Liver (tissue), 9 donors: ENCODE data around the gene HHIPL1. TPM values are rescaled to one million over a fixed set of nuclear protein-coding genes. Genes with fewer than 3 reads are reported as not detected.

ENCODE experiments used
- DNase-seq: peaks from one replicate; pipeline ENCODE4 v3.0.0-alpha.2; 2017; ENCODE audit warnings: low spot score
- H3K27ac ChIP-seq, 2 donors: one replicate each; pipeline ENCODE4 v1.7.0; 2013; ENCODE audit warnings: inconsistent platforms in 2 of 2, low read length in 2 of 2, control low read depth in 1 of 2, low read depth in 1 of 2, mild to moderate bottlenecking in 1 of 2
- H3K27me3 ChIP-seq, 4 donors: one replicate each; pipeline versions ENCODE4 v1.6.1 to v1.7.0; 2013; ENCODE audit warnings: low read length in 3 of 4, inconsistent platforms in 1 of 4, mild to moderate bottlenecking in 1 of 4, moderate library complexity in 1 of 4; ENCODE audit not compliant: control insufficient read depth in 4 of 4, insufficient read depth in 4 of 4
- H3K36me3 ChIP-seq, 4 donors: one replicate each; pipeline versions ENCODE4 v1.6.1 to v1.7.0; 2013; ENCODE audit warnings: low read length in 3 of 4, mild to moderate bottlenecking in 3 of 4, low read depth in 1 of 4, moderate library complexity in 1 of 4; ENCODE audit not compliant: control insufficient read depth in 4 of 4, insufficient read depth in 3 of 4
- H3K4me1 ChIP-seq, 4 donors: one replicate each; pipeline versions ENCODE4 v1.6.1 to v1.7.0; 2013; ENCODE audit warnings: low read length in 3 of 4, mild to moderate bottlenecking in 3 of 4, moderate library complexity in 1 of 4; ENCODE audit not compliant: control insufficient read depth in 4 of 4, insufficient read depth in 4 of 4
- H3K4me3 ChIP-seq, 3 donors: one replicate each; pipeline versions ENCODE4 v1.6.1 to v1.7.0; 2013; ENCODE audit warnings: low read length in 3 of 3, control low read depth in 1 of 3, low read depth in 1 of 3, mild to moderate bottlenecking in 1 of 3
- H3K9ac ChIP-seq, 2 donors: one replicate each; pipeline ENCODE4 v1.7.0; 2013; ENCODE audit warnings: low read length in 2 of 2, mild to moderate bottlenecking in 2 of 2, moderate library complexity in 2 of 2, control low read depth in 1 of 2, low read depth in 1 of 2
- H3K9me3 ChIP-seq, 4 donors: one replicate each; pipeline versions ENCODE4 v1.6.1 to v1.7.0; 2013; ENCODE audit warnings: low read length in 3 of 4; ENCODE audit not compliant: control insufficient read depth in 4 of 4
- ATF3 ChIP-seq: IDR thresholded peaks from 2 replicates; pipeline ENCODE4 v1.6.1; 2016; ENCODE audit warnings: antibody characterized with exemption
- CTCF ChIP-seq: fragments of 150-350 bp; IDR thresholded peaks from 2 replicates; pipeline ENCODE4 v1.5.1; 2017; ENCODE audit warnings: improper control_type of control experiment, low read depth, low read length; ENCODE audit not compliant: missing input control
- FOXA2 ChIP-seq: IDR thresholded peaks from 2 replicates; pipeline ENCODE4 v1.6.1; 2016; ENCODE audit warnings: antibody characterized with exemption
- GABPA ChIP-seq, 2 donors: IDR thresholded peaks in 1 of 2; conservative IDR thresholded peaks in 1 of 2; 2 replicates each; pipeline ENCODE4 v1.6.1; 2016; ENCODE audit warnings: antibody characterized with exemption in 2 of 2, mild to moderate bottlenecking in 1 of 2, moderate library complexity in 1 of 2
- HNF4A ChIP-seq, 2 donors: conservative IDR thresholded peaks; 2 replicates each; pipeline ENCODE4 v1.6.1; 2016; ENCODE audit warnings: antibody characterized with exemption in 2 of 2, mild to moderate bottlenecking in 2 of 2
- HNF4G ChIP-seq: IDR thresholded peaks from 2 replicates; pipeline ENCODE4 v1.6.1; 2016; ENCODE audit warnings: antibody characterized with exemption
- NR2F2 ChIP-seq: IDR thresholded peaks from 2 replicates; pipeline ENCODE4 v1.6.1; 2016; ENCODE audit warnings: antibody characterized with exemption
- REST ChIP-seq: IDR thresholded peaks from 2 replicates; pipeline ENCODE4 v1.6.1; 2016; ENCODE audit warnings: antibody characterized with exemption, mild to moderate bottlenecking
- SP1 ChIP-seq: IDR thresholded peaks from 2 replicates; pipeline ENCODE4 v1.6.1; 2018; ENCODE audit warnings: antibody characterized with exemption, mild to moderate bottlenecking
- YY1 ChIP-seq: IDR thresholded peaks from 2 replicates; pipeline ENCODE4 v1.6.1; 2016; ENCODE audit warnings: antibody characterized with exemption, mild to moderate bottlenecking
- ZBTB33 ChIP-seq: IDR thresholded peaks from 2 replicates; pipeline ENCODE4 v1.6.1; 2016; ENCODE audit warnings: antibody characterized with exemption
- WGBS: extraction: QIAGEN DNeasy Blood & Tissue Kit; methylation state at CpG from one replicate; pipeline ENCODE4 v1.1.7; 2013; 5-methylcytosine and 5-hydroxymethylcytosine counted together
- polyA plus RNA-seq, 2 donors: library from polyadenylated mRNA; stranded (reverse) in 1 of 2; unstranded in 1 of 2; fragments of 200-250 nt in 1 of 2; fragments of >200 nt in 1 of 2; fragmentation: Nextera tagmentation in 1 of 2; extraction: Ambion mirVana in 1 of 2; gene quantifications; one replicate each; pipeline versions ENCODE4 v1.2.1 to v1.2.3, GENCODE V29; 2013 to 2015
- total RNA-seq, 2 donors: library from RNA; depleted of rRNA; stranded (reverse); fragments of >200 nt; gene quantifications; one replicate each; pipeline ENCODE4 v1.2.3, GENCODE V29; 2014
- donor health status: healthy.
- donor health status: healthy.
- donor health status: healthy.
- donor health status: healthy.
- donor health status: healthy.

Gene HHIPL1
- total and polyA plus RNA-seq, 4 donors: 0.96 to 1.7 (median 1.0) TPM

GRCh38 chr14:99700379-99700778, 55.5 kb downstream of the HHIPL1 start (continued):
- TF ChIP-seq ZBTB33 (no peak), HNF4G (no peak), GABPA (IDR thresholded peaks at IDR 0.05 in 1 of 2, conservative IDR thresholded peaks at IDR 0.05 in 1 of 2) (no peak), NR2F2 (no peak)

- peaks cover 0 to 12% (median 8%) of the 10 kb centered on the region in 4 donors for H3K9me3 ChIP-seq
- H3K4me3 ChIP-seq: no peak overlapping the region
- H3K9ac ChIP-seq: no peak overlapping the region
- TF ChIP-seq NR2F2 (no peak), ATF3 (no peak), REST (no peak)
- H3K4me1 ChIP-seq: no peaks in the 10 kb centered on the region
- H3K27me3 ChIP-seq: no peaks in the 10 kb centered on the region
- H3K36me3 ChIP-seq: peaks cover 0 to 3% (median 0%) of the 10 kb centered on the region in 4 donors
- WGBS: 95% methylated on average over 1 of the region's 1 CpG
- no peak for DNase-seq
- no peak overlapping the region for H3K27ac ChIP-seq
Measured at GRCh38 chr14:99701260-99701659, 56.3 kb downstream of the HHIPL1 start.

- no peak for DNase-seq
- TF ChIP-seq HNF4G: no peak
- TF ChIP-seq ATF3: no peak
- no peak for TF ChIP-seq FOXA2
- TF ChIP-seq YY1: no peak
- no peak for TF ChIP-seq HNF4A (conservative IDR thresholded peaks at IDR 0.05)
- TF ChIP-seq SP1: no peak
- TF ChIP-seq CTCF: no peak
- peaks cover 0 to 12% (median 8%) of the 10 kb centered on the region in 4 donors for H3K9me3 ChIP-seq
- peaks cover 0 to 3% (median 0%) of the 10 kb centered on the region in 4 donors for H3K36me3 ChIP-seq
- H3K27ac ChIP-seq: no peak overlapping the region
- H3K4me1 ChIP-seq: no peaks in the 10 kb centered on the region
- H3K9ac ChIP-seq: no peak overlapping the region
- no peak overlapping the region for H3K4me3 ChIP-seq
- H3K27me3 ChIP-seq: no peaks in the 10 kb centered on the region
Measured at GRCh38 chr14:99702115-99702514, 57.2 kb downstream of the HHIPL1 start.
